SKM-1 (cell line): ENCODE measurements around the gene ESRRA.

Source experiments
- DNase-seq: peaks from one replicate; lab custom pipeline; 2025; ENCODE audit not compliant: unreplicated experiment; lab: John Stamatoyannopoulos, UW

ESRRA gene

DNA sequence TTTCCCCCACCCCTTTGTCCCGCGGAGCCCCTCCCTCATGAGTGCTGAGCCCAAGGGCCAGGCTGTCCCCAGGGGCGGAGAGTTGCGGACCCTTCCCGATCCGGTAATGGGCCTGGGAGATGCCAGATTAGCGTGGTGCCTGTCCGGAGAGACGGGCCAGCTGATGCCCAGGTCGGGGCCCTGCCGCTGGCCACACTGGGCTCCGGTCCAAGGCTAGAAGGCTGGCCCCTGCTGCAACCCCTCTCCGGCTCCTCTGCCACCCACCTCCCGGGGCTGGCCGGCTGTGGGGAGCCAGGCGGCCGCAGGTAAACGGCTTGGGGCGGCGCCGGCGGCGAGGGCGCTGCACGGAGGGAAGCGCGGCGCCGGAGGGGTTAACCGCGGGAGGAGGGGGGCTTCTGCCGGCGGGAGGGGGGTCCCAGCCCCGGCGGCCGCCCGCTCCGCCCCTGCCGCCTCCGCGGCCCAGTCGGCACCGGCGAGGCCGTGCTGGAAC lies 14.0 kb upstream of the ESRRA start, which contains the start of gene KCNK4:
Gene KCNK4, plus strand, starts transcription at position 41 of the 490 bp plus-strand sequence. CDS start 1,717 bp downstream, outside the sequence.
- no peak for DNase-seq

DNA sequence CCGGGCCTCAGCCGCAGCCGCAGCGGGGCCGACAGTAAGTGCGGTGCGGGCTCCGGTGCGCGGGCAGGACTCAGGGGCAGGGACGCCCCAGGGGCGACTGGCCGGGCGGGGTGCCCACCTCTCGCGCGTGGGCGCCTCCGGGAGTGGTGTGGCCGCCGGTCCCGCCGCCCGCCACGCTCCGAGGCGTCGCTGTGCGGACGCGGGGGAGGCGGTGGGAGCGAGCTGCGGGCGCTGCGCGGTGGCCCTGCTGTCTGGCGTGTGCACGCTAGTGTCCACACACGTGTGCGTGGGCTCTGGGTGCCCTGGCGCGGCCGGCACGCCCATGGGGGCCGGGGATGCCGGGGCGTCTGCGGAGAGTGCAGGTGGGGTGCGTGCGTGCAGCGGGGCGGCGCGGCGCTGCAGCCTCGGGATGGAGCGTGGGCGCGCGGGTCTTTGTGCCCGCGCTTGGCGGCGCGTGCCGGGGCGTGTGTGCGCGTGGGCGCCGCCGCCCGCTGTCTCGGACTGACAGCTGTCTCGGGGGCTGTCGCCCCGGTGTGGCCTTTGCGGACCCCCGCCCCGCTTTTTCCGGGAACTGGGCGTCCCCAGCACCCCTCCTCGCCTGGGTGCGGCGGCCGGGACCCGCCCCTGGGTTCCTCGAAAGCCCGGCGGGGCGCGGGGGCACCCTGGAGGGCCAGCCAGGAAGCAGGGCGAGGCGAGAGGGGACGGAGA lies 13.4 kb upstream of the ESRRA start:
- DNase-seq = no peak

GRCh38 chr11:64292460-64293254 lies 12.7 kb upstream of the ESRRA start:
- no peak for DNase-seq

- no peak for DNase-seq
Observed at GRCh38 chr11:64294774-64295173, 10.6 kb upstream of the ESRRA start.

DNA sequence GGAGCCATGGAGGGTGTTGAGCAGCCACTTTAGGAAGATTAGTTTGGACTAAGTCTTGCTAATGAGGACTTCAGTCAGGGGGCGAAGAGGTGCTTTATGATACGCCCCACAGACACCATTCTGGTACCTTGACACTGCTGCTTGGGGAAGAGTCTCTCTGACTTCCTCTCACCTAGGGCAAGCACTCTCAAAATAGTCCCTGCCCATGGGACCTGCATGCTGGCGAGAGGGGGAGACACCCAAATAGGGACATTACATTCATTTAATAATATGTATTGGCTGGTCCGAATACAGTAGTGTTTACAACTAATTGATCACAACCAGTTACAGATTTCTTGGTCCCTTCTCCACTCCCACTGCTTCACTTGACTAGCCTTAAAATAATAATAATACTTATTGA lies 9.6 kb upstream of the ESRRA start:
- no peak for DNase-seq

- no peak for DNase-seq
Observed at GRCh38 chr11:64296236-64296635, 9.1 kb upstream of the ESRRA start.

- DNase-seq = no peak
Observed at GRCh38 chr11:64296830-64297698, 8.3 kb upstream of the ESRRA start.

- no peak for DNase-seq
Observed at GRCh38 chr11:64297699-64298358, 7.5 kb upstream of the ESRRA start.

- DNase-seq = no peak
Observed at GRCh38 chr11:64298966-64299846, 6.1 kb upstream of the ESRRA start.

DNA sequence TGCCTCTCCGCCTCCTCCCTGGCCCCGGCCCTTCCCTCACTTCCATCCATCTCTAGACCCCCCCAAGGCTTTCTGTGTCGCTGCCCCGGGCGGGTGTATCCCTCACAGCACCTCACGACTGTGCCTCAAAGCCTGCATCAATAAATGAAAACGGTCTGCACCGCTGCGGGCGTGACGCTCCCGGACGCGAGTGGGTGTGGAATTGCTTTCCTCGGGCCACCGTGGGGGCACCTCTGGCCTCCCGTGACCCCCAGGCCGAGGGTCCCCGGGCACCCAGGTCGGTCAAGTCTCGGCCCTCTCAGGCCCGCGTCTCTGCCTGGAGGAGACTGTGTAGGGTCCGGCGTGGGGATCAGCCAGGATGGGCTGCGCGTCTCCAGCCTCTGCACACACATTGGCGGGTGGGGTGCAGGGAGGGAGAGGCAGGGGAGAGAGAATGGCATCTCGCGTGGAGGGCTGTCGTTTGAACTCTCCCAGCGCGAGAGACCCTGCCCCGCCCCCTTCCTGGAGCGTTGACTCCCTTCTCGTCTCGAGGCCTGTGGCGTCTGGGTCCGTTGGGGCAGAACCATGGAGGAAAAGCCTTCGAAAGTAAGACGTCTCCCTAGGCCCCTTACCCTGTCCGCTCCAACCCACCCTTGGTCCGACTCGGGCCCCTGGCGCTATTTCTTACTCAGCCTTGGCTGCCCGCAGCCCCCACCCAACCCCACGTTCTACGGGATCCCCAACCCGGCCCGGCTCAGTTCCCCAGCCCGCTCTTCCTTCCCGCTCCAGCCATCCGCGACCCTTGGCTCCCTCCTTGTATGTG lies 5.3 kb upstream of the ESRRA start, which contains the start of gene CATSPERZ:
Gene CATSPERZ, plus strand, starts transcription at position 512 of the 802 bp plus-strand sequence. Its CDS starts 53 bp downstream, at position 565.
- no peak for DNase-seq

DNA sequence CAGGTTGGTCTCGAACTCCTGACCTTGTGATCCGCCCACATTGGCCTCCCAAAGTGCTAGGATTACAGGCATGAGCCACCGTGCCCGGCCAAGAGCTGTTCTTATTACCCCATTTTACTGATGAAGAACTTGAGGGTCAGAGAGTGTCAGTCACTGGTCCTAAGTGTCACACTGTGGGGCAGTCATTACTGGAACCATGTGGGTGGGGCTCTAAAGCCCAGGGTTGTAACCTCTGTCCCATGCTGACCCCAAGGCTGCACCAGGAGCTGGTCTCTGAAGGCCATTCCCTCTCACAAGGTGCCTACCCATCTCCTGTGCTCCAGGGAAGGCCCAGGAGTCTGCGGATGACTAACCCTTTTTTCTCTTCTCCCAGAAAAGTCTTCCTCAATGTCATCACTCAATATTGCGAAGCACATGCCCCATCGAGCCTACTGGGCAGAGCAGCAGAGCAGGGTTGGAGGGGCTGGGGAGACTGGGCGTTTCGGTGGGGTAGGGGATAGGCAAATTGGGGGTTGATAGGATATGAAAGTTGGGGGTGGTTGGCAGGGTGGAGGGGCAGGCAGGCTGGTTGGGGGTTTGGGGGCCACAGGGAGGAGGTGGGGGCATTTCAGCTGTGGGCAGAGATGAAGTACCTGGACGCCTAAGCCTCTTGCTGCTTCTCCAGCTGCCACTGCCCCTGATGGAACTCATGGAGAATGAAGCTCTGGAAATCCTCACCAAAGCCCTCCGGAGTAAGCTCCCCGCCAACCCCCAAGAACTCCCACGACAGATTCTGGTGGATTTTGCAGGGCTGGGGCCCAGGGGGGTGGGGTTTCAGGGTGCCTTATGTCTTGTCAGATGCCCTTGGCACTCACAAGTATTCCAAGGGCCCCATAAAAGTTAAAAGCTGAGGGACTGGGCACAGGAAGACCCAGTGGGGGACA lies 2.0 kb upstream of the ESRRA start:
- DNase-seq = no peak

DNA sequence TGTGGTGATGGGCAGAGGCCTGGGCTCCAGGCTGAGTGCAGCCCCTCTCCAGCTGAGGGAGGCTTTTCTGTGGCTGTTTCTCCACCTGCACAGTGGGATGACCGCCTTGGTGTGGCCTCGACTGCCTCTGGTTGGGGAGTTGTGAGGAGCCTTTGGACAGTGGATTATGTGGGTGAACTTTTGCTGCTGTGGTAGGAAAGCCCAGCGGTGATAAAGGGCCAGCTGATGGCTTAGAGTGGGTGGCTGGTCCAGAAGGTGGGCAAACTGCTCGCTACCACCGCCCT lies 1.4 kb upstream of the ESRRA start:
- DNase-seq = no peak

DNA sequence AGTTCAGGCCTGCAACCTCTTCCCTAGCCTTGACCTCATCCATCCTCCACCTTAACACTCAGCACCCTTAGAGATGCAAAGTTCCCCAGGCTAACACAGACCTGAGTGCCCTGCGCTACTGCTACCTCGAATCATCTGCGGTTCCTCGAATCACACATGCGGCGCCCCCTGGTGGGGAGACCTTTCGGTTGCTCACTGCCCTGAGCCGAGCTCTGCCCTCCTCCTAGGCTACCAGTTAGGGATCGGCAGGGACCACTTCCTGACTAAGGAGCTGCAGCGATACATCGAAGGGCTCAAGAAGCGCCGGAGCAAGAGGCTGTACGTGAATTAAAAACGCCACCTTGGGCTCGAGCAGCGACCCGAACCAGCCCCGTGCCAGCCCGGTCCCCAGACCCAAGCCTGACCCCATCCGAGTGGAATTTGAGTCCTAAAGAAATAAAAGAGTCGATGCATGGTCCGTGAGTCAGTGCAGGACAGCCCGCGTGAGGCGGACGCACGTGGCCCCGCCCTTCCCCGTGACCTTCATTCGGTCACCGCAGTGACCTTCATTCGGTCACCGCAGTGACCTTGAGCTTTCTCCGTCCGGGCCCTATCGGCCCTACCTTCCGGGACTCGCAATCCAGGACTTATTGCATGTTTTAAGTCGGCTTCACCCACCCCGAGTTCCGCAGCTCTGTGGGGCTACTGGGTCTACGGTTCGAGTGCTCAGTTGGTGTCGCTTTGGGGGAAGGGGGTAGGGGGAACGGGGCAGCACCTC lies 830 bp upstream of the ESRRA start:
- DNase-seq = peak; percentile 93

GRCh38 chr11:64305691-64306562 lies 603 bp downstream of the ESRRA start:
- DNase-seq = peak; percentile 79

DNA sequence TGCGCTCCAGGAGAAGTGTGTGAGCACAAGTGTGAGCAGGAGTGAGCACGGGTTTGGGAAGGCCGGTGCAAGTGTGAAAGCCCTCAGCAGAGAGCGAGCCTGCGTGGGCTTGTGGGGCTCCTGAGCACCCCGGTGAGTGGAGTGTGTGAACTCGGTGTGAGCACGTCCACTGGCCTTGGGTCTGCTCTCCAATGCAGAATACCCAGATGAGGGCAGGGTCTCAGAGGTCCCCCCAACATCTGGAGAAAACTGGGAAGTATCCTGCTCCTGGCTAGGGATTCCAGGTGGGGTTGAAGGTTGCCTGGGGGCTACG lies 1.2 kb downstream of the ESRRA start:
- no peak for DNase-seq

- DNase-seq = no peak
Observed at GRCh38 chr11:64306876-64307622, 1.7 kb downstream of the ESRRA start.
